Inflammatory macrophage treated with lipopolysaccharide for 4 hours (primary cell): ENCODE data around the gene CDK14.
A peak's percentile ranks its signal among the peaks of the same experiment; 100 is the strongest.

Source experiments
- DNase-seq: peaks from one replicate; pipeline ENCODE4 v3.0.0-alpha.2; 2020

The CDK14 gene

DNA sequence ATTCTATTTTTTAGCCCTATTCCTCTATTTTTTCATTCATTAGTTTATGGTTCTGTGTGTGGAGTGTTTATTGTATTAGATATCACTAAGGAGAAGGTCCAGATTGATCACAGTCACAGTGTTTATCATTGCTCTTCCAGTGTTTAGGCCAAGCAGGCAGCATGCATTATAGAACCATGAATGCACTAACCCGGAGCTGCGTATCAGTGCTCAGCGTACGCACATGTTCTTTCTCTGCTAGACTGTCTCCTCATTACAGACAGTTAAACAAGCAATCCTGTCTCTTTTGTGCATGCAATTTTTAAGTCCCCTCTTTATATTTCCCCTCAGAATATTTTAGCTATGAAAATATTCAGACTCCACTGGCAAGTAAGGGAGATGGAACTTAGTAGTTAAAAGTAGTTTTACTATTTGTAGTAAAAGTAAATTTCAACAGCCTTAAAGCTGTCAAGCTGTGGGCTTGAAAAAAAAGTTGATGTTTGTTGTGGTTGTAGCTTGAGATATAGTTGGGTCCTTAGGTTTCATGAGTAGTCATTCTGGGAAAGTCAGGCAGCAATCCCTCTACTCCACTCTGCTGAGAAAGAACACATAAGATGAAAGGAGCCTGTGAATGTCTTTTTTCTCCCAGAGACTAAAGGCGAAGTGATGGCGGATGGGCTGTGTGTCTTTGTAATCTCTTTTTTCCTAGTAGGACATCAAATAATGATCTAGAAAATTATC is 260.4 kb downstream of the CDK14 start:
- DNase-seq: no peak

DNA sequence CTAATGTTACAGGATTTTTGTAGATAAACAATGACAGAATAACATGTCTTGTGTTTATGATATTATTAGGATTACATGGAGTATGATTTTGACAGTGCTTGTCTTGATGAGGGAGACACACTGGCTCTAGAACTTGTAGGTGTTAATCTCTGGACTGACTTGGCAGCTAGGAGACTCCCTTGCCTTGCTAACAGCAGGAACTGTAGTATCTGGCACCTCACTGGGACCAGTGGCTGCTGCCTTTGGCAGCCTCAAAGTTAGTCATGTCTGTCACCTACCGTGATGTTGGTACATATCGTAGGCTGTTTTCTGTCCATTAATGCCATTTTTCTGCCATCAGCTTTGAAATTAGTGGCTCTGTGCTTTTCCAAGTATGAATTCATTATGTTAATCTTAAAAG is 261.5 kb downstream of the CDK14 start:
- no peak for DNase-seq

DNA sequence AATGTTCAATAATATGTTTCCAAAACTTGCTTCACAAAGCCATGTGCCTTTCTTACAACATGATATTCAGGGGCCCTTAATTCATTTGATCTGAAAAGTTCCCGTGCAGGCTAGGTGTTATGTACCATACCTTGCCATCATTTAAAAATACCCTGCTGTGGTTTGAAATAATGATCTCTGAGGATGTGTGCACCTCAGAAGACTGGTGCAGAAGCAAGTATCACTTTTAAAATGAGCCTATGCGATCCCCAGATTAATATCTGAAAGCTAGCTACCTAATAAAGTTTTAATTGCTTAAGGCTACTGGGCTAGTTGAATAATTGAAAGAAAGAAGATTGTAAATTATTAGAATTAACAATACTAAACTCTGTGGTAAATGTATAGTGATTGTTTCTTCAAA is 262.4 kb downstream of the CDK14 start:
- no peak for DNase-seq

DNA sequence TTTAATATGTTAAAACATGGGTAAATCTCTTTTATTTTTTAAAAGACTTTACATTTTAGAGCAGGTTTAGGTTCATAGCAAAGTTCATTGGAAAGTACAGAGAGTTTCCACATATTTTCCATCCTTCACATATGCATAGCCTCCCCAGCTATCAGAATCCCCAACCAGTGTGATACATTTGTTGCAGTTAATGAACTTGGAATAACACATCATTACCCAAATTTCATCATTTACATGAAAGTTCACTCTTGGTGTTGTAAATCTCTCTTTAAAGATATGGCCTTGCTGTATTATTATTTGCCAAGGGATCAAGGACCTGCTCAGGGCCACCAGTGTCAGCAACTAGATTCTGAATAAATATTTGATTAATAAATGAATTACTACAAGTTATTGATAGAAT is 263.4 kb downstream of the CDK14 start:
- no peak for DNase-seq

DNA sequence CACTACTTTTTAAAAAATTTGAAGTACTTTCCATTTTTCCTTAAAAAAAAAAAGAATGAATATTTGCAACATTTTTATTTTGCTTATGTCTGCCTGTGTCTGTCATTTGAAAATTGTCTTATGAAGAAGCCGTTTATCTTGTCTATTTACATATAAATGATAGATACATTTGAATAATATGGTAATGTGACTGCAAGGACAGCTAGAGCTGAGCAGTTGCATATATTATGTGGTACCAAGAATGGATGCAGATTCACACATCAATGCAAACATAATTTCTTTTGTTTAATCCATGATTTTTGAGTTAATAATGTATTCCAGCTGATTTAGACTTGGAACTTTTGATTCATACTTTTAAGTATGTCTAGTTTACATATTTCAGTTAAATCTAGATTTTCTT is 268.0 kb downstream of the CDK14 start:
- DNase-seq: no peak

DNA sequence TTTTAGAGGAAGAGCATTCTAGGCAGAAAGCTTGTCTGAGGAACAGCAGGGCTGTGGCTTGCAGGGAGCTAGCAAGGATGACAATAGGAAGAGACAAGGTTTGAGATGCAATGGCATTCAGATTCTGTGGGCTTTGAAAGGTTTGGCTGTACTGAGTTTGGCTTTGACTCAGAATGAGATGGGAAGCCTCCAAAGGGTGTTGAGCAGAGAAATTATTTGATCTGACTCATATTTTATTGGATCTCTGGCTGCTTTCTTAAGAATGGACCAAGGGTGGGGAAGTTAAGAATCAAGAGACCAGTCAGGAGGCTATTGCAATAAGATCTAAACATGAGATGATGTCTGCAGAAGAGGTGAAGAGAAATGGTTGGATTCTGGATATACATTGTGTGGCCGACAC is 273.2 kb downstream of the CDK14 start:
- DNase-seq: no peak

DNA sequence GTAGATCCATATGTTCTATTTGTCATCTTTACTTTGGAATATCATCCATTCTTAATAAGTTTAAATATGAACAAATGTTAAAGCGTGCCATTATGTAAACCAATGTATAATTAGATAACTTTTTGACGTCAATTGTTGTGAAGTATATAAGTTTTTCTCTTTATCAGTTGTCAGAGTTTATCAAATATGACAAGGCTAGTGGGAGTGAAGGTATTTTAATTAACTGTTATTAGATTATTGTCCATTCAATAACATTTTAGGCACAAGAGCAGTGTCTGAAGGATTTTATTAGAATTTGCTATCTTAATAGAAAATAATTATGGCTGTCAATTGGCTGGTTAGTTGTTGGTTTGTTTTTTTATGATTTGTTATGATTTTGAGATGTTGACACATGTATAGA is 280.6 kb downstream of the CDK14 start:
- no peak for DNase-seq

DNA sequence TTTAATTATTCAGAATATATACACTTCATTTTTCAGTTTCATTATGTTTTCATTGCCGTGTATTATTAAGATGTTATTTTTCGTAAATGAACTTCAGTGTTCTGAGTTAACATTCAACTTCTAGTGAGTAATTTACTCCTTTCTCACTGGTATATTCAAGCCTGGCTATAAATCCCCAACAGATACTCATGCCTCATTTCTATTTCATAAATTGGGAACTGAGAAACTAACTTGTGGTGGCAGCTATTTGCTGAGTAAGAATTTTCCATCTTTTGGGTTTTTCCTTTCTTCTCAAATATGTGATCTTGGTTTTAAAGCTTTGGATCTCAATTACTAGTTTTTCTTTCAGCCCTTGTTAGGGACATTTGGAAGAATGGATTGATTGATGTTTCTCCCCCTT is 281.1 kb downstream of the CDK14 start:
- DNase-seq: peak; percentile 10

DNA sequence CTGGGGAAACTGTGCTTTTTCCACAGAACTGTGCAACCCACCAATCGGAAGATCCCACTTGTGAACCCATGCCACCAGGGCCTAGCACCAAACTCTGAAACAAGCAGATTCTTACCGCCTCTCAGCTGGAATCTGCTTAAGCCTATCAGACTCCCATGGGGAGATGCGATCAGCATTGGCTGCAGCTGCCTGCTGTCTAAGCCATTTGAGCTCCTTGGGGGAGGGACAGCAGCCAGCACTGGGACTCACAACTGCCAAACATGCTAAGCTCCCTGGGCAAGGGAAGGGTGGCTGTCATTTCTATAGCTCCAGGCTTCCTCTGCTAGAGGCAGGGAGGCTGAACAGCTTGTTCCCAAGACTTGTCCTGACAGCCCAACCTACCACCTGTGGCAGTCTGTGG is 283.8 kb downstream of the CDK14 start:
- no peak for DNase-seq

DNA sequence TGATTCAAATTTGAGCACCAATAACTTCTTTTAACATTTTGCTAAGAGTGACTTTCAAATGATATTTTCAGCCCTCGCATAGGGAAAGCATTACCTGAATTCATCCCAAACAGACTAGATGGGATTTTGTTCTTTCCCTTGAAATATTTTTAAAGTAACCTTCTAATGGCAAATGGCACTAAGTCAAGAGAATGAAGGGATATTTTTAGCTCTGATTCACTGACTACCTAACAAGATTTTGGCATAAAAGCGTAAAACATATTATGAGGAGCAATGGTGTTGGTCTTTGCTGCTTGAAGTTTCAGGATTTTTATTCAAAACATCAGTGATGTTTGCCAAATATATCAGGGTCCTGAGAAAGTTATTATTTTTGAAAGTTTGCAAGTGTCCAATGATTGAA is 290.3 kb downstream of the CDK14 start:
- no peak for DNase-seq

DNA sequence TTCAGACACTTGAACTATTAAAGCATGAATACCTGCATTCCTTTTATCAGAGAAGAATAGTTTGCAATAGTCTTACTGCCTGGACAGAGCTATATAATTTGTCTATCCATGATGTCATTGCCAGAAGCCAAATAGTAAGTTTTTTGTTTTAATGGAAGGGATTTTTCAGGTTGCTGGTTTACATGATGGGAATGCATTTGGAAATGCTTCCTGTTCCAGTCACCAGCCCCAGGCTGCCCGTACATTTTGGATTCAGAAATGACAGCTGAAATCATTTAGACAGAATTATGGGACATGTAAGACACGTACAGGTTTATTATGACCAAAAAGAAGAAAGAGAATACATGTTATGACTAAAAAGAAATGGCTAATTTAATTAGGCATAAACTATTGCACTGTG is 293.1 kb downstream of the CDK14 start:
- no peak for DNase-seq

DNA sequence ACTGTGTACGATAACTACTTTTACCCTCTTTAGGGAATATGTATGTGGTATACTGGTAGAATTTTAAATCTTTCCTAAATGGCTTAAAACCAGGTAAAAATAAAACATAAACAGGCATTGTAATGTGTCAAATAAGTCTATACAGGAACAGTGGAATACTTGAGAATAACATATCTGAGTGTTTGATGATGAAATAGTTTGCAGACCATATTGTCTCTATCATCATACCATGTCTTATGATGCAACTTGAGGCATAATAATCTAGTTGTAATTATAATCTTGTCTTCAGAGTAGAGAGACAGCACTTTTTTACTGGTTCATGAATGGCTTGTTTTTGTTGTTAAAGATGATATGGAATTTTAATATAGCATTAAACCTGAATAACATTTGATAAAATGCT is 293.5 kb downstream of the CDK14 start:
- no peak for DNase-seq

DNA sequence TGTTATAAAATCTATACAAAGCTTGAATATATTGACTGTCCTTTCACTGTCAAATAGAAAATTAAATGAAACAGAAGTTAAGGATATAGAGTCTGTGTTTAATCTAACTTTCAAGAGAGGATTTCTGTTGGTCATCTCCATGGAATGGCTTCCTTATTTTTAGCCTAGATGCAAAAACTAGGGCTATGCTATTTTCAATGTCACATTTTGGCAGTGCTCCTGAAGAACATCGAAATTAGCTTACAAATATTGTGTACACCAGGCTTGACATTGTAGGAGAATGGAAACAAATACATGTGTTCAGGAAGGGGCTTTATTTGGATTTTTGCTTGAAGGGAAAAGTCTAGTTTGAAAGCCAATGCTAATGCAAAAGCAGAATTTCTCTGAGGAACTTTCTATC is 295.4 kb downstream of the CDK14 start:
- no peak for DNase-seq

DNA sequence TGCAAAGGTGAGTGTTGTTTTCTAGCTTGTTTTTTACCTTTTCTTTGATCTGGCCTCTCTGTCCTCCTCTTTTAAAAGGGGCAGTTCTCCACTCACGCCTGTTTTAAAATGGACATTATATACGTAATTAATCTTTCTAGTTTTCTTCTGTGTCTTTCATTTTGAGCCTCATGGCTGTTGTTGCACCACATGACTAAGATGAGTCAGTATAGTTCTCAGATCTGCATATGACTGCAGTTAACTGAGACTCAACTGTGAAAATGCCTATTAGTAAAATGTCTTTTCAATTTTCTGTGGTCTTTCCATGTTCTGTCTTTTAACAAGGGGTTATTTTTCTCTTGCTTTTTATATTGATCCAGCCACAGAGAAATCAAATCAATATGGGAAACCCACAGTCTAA is 296.1 kb downstream of the CDK14 start:
- peak; percentile 12 for DNase-seq

DNA sequence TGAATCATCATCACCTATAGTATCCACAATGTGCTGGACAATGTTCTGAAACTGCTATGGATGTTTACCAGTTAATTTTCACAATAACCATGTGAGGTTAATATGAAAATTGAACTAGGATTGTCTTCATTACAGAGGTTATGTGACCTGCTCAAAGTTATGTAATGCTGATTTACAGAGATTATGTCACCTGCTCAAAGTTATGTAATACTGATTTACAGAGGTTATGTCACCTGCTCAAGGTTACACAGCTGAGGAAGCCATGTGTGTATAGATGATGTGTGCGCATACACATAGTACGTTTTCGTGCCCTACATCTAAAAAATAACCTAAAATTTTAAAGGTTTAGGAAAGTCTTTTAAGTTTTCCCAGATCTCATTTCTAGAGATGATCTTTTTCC is 298.0 kb downstream of the CDK14 start:
- DNase-seq: no peak

DNA sequence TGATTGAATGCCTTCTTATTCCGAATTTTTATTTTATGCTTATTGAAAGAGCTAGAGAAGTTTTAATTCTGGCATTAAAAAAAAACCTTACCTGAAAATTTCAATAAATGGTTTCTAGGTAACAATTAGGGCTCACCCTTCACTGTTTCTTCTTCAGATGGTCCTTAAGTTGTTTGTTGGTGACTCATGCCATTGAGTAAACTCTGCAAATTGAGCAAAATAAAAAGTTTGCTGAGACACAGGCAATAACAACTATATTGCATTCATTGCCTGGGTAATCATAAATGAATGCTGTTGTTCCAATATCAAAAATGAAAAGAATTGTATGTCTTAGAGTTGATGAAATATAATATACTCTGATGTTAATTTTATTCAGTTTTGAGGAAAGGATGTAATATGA is 300.3 kb downstream of the CDK14 start:
- DNase-seq: no peak

DNA sequence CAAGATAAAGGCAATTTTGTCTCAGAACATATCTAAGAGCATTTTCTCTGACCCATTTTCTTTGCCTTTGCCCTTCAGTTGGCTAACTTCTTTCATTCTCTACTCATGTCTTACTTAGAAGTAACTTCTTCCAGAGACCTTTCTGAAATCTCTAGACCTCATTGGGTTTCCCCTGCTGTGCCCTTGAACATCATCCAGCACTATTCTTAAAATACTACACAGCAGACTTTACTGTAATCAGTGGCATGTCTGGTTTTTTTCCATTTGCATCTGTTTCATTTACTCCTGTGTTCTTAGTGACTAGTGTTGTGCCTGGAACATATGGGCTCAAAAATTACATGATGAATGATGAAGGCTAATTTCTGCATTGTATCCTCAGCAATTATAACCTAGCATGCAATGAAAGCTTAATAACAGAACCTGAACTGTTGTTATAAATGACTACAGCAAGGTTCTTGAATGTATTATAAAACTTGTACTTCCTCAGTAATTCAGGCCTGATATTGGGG is 301.9 kb downstream of the CDK14 start:
- DNase-seq: no peak

DNA sequence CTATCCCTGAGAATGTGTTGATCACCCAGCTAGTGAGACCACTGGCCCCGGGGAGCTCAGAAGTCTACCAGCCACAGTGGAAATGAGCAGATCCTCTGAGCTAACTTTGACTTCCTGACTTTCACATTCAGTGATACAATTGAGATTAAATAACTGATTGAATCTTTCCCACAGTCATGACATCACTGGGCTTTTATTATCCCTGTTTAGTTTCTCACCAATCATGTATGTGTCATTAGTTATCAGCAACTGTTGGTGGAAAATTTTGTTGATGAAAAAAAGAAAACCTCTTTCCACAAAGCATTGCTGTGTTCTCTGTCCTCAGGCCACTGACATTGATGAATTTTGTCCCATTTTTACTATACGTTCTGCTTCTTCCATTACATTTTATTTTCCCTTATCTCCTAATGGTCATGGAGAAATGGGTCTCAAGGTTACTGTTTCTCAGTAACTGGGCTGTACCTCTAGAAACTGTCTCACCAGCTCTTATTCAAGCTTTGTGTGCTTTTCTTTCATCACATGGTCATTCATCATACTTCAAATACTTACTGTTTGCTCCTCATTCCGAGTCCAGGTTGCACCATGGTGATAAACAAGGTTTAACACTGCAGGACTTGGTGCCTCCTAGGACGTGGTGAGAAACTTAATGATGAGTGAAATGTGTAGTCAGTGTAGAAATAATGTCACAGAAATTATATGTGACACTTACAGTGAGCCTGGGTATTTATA is 304.7 kb downstream of the CDK14 start:
- no peak for DNase-seq

DNA sequence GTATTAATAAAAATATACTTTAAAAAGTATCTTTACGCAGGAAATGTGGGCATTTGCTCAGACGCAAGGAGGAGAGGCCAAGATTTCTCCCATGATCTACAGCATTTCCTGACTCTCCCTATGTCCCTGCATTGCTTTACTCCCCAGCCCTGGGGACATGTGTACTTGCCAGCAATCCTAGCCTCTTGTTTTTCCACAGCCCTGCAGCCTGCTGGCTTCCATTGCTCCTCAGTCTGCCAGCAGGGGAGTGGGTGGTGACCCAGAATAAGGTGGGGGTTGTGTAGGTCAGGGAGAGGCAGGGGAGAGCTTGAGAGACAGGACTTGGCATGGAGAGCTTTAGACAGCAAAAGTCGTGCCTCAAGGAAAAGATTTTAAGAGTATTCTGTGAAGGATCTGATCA is 307.7 kb downstream of the CDK14 start:
- DNase-seq: no peak

DNA sequence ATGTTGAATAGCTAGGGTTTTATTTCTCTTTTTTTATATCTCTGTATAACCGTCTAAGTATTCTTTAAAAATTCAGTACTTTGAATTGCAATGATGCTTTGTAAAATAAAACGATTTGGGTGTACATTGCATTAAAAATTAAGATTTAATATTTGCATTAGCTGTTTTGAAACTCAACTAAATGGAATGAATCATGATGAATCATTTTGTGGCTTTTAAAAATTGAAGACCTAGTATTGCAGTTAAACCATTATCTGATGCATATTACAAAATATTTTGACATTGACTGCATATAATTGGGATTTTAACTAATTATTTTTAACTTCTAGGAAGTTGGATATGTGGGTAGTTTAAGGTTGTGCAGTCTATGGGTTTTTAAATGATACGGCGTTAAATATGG is 314.0 kb downstream of the CDK14 start:
- DNase-seq: peak; percentile 6

DNA sequence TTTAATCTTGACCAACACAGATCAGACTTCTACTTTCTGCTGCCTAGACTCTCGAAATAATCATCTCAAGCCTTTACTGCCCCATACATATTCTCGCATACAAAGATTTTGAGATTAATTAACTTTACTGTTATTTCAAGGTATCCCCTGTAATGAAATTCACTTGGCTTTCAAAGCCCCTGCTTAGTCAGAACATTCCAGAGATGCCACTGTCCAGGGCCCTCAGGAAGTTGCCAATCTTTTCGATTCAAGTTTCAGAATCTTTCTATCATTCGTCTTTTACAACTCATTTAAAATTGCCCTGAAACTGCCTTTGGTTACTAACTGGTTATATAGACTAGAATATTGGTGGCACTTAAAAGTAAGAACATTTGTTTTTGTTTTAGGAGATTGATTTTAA is 320.2 kb downstream of the CDK14 start:
- no peak for DNase-seq

DNA sequence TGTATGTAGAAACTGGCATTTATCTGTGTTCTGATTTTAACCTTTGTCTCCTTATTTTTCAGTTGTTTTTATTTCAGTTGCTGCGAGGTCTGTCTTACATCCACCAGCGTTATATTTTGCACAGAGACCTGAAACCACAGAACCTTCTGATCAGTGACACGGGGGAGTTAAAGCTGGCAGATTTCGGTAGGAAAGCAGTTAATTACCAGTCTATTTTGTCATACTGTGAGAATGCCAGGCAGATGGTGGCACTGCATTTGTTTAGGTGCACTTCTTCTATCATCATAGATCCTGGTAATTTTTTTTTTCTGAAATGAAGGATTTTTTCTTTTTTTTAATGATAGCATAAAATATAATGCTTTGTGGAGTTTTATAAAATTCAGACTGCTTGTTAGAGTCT is 321.4 kb downstream of the CDK14 start:
- no peak for DNase-seq

DNA sequence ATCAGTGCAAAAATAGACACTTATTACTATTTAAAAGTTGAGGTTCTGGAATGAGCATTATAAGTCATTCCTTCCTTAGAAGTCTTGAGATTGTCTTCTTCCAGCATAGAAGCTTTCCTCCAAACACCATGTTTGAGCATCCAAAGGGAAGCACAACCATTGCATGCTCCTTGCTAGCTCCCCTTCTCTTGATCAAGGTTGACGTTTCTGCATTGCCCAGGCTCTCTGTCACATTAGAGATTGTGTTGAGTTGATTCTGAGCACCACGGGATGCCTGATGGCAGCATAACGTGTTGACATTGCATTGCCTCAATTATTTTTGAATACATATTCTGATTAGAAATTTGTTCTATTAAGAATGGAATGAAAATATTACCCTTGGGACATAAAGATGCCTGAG is 322.2 kb downstream of the CDK14 start:
- no peak for DNase-seq

DNA sequence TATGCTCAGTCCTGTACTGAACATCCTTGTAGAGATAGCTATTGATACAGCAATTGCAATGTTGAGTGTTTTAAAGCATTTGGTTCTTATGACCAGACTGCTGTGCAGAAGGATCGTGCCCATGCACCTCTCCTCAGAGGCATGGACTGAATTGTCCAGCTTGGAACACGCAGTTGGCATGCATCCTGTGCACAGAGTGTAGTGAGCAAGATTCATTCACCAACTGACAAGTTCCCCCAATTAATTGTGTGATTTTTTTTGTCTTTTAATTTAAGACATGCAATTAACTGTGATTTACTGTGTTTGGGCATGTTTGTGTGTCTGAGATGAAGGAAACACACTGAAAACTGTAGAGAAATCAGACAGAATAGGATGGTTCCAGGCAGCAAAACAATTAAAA is 323.7 kb downstream of the CDK14 start:
- no peak for DNase-seq

DNA sequence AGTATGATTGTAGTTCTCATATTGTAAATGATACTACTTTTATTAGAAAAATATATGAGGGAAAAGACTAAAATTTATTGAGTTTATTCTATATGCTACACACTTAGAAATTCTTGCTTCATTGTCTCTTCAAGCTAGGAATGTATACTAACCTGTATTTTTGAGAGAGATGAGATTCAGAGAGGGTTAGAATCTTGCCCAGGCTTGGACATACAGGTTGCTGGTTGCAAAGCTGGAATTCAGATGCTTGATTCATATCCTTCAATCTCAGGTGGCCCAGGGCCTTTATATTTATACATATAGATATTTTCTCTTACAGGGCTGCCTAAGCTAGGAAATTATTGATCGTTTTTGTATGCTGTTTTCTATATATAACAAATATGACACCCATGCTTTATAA is 324.2 kb downstream of the CDK14 start:
- no peak for DNase-seq
